ENCODE measurements around the gene BRAF.
"Not testable (repeated sequence)": the region's sequence is repeated elsewhere in the genome, so short reads cannot be mapped to it uniquely, and the experiment has no call there.

The BRAF gene

GRCh38 chr7:140681766-140682165, 243.0 kb downstream of the BRAF start:
- peaks cover 60% of the 10 kb centered on the region for H3K36me3 Mint-ChIP-seq
- H3K9me3 Mint-ChIP-seq = no peaks in the 10 kb centered on the region
- DNase-seq (ENCODE audit: low spot score in 2 of 2) (no peak), ATAC-seq (no peak)
- H3K27ac Mint-ChIP-seq = no peak overlapping the region
- no peak overlapping the region for H3K4me3 Mint-ChIP-seq
- H3K4me1 Mint-ChIP-seq = peaks cover 12% of the 10 kb centered on the region

GRCh38 chr7:140680886-140681285, 243.8 kb downstream of the BRAF start:
- H3K36me3 Mint-ChIP-seq = peaks cover 52% of the 10 kb centered on the region

GRCh38 chr7:140679186-140679585, 245.5 kb downstream of the BRAF start:
- H3K36me3 Mint-ChIP-seq = peaks cover 47% of the 10 kb centered on the region

More at GRCh38 chr7:140680886-140681285, 243.8 kb downstream of the BRAF start:
- Mint-ChIP-seq H3K4me3 (no peak overlapping the region), H3K9me3 (no peaks in the 10 kb centered on the region), H3K27ac (no peak overlapping the region), H3K4me1 (peaks cover 12% of the 10 kb centered on the region)
- DNase-seq (ENCODE audit: low spot score in 2 of 2) (no peak), ATAC-seq (no peak)

GRCh38 chr7:140678816-140679130, 246.0 kb downstream of the BRAF start:
- Mint-ChIP-seq H3K36me3 (peaks cover 44% of the 10 kb centered on the region), H3K4me3 (no peak overlapping the region), H3K4me1 (peaks cover 29% of the 10 kb centered on the region), H3K9me3 (no peaks in the 10 kb centered on the region), H3K27ac (no peak overlapping the region)
- no peak for ATAC-seq
- DNase-seq (ENCODE audit: low spot score in 2 of 2) = no peak

More at GRCh38 chr7:140679186-140679585, 245.5 kb downstream of the BRAF start:
- DNase-seq (ENCODE audit: low spot score in 2 of 2) (no peak), ATAC-seq (no peak)
- H3K27ac Mint-ChIP-seq = peak overlapping the region; percentile 8
- H3K4me1 Mint-ChIP-seq = peaks cover 25% of the 10 kb centered on the region
- H3K9me3 Mint-ChIP-seq = no peaks in the 10 kb centered on the region
- no peak overlapping the region for H3K4me3 Mint-ChIP-seq

- peaks cover 33% of the 10 kb centered on the region for H3K4me1 Mint-ChIP-seq
- no peak for ATAC-seq
- H3K27ac Mint-ChIP-seq = no peak overlapping the region
- no peak for DNase-seq (ENCODE audit: low spot score in 2 of 2)
- peaks cover 49% of the 10 kb centered on the region for H3K36me3 Mint-ChIP-seq
- no peaks in the 10 kb centered on the region for H3K9me3 Mint-ChIP-seq
- no peak overlapping the region for H3K4me3 Mint-ChIP-seq
These were observed 246.5 kb downstream of the BRAF start for GRCh38 chr7:140678081-140678815.

- no peak overlapping the region for H3K27ac Mint-ChIP-seq
- no peaks in the 10 kb centered on the region for H3K9me3 Mint-ChIP-seq
- no peak for DNase-seq (ENCODE audit: low spot score in 2 of 2)
- H3K4me3 Mint-ChIP-seq = no peak overlapping the region
- peaks cover 47% of the 10 kb centered on the region for H3K36me3 Mint-ChIP-seq
- no peak for ATAC-seq
- H3K4me1 Mint-ChIP-seq = peaks cover 33% of the 10 kb centered on the region
These were observed 247.2 kb downstream of the BRAF start for GRCh38 chr7:140677496-140677895.

GRCh38 chr7:140676956-140677355, 247.8 kb downstream of the BRAF start:
- H3K9me3 Mint-ChIP-seq; DNase-seq (ENCODE audit: low spot score in 2 of 2); H3K4me3 Mint-ChIP-seq; H3K27ac Mint-ChIP-seq; ATAC-seq: not testable (repeated sequence)
- peaks cover 33% of the 10 kb centered on the region for H3K4me1 Mint-ChIP-seq
- H3K36me3 Mint-ChIP-seq = peaks cover 42% of the 10 kb centered on the region

GRCh38 chr7:140676306-140676705, 248.4 kb downstream of the BRAF start:
- Mint-ChIP-seq H3K9me3 (no peaks in the 10 kb centered on the region), H3K27ac (no peak overlapping the region), H3K36me3 (peaks cover 36% of the 10 kb centered on the region), H3K4me3 (no peak overlapping the region), H3K4me1 (peaks cover 33% of the 10 kb centered on the region)
- DNase-seq (ENCODE audit: low spot score in 2 of 2) (no peak), ATAC-seq (no peak)

- Mint-ChIP-seq H3K27ac (no peak overlapping the region), H3K4me1 (peaks cover 33% of the 10 kb centered on the region), H3K9me3 (no peaks in the 10 kb centered on the region), H3K36me3 (peaks cover 30% of the 10 kb centered on the region), H3K4me3 (no peak overlapping the region)
- ATAC-seq = no peak
- DNase-seq (ENCODE audit: low spot score in 2 of 2) = no peak
These were observed 249.0 kb downstream of the BRAF start for GRCh38 chr7:140675726-140676125.

- DNase-seq (ENCODE audit: low spot score in 2 of 2) (no peak), ATAC-seq (no peak)
- no peak overlapping the region for H3K27ac Mint-ChIP-seq
- H3K4me3 Mint-ChIP-seq = peak overlapping the region; percentile 86
- no peaks in the 10 kb centered on the region for H3K9me3 Mint-ChIP-seq
- H3K36me3 Mint-ChIP-seq = peaks cover 23% of the 10 kb centered on the region
- peaks cover 33% of the 10 kb centered on the region for H3K4me1 Mint-ChIP-seq
These were observed 249.6 kb downstream of the BRAF start for GRCh38 chr7:140674899-140675701.

- H3K27ac Mint-ChIP-seq = peak overlapping the region; percentile 84
- H3K4me1 Mint-ChIP-seq = peaks cover 33% of the 10 kb centered on the region
- no peaks in the 10 kb centered on the region for H3K9me3 Mint-ChIP-seq
- peaks cover 16% of the 10 kb centered on the region for H3K36me3 Mint-ChIP-seq
- H3K4me3 Mint-ChIP-seq = peak overlapping the region; percentile 86
- ATAC-seq (no peak), DNase-seq (ENCODE audit: low spot score in 2 of 2) (no peak)
These were observed 250.4 kb downstream of the BRAF start for GRCh38 chr7:140674356-140674800.

GRCh38 chr7:140673774-140674155, 251.0 kb downstream of the BRAF start:
- no peaks in the 10 kb centered on the region for H3K9me3 Mint-ChIP-seq

GRCh38 chr7:140673063-140673773, 251.5 kb downstream of the BRAF start:
- ATAC-seq (peak; percentile 85), DNase-seq (ENCODE audit: low spot score in 2 of 2) (peak; percentile 54 to 84)
- Mint-ChIP-seq H3K9me3 (no peaks in the 10 kb centered on the region), H3K4me1 (peaks cover 29% of the 10 kb centered on the region), H3K27ac (peak overlapping the region; percentile 84), H3K4me3 (peak overlapping the region; percentile 86), H3K36me3 (peaks cover 5% of the 10 kb centered on the region)

More at GRCh38 chr7:140673774-140674155, 251.0 kb downstream of the BRAF start:
- Mint-ChIP-seq H3K4me3 (peak overlapping the region; percentile 86), H3K27ac (peak overlapping the region; percentile 84), H3K4me1 (peaks cover 33% of the 10 kb centered on the region), H3K36me3 (peaks cover 10% of the 10 kb centered on the region)
- DNase-seq (ENCODE audit: low spot score in 2 of 2) = no peak
- no peak for ATAC-seq

- peaks cover 5% of the 10 kb centered on the region for H3K36me3 Mint-ChIP-seq
- no peaks in the 10 kb centered on the region for H3K9me3 Mint-ChIP-seq
These were observed 252.2 kb downstream of the BRAF start, which contains the start of gene ADCK2 for GRCh38 chr7:140672382-140673062. Gene ADCK2 (plus strand): TSS chr7:140672945. CDS start chr7:140673331, 386 bp downstream.

GRCh38 chr7:140671966-140672365, 252.8 kb downstream of the BRAF start:
- Mint-ChIP-seq H3K9me3 (no peaks in the 10 kb centered on the region), H3K36me3 (peaks cover 5% of the 10 kb centered on the region), H3K27ac (peak overlapping the region; percentile 48), H3K4me1 (peaks cover 21% of the 10 kb centered on the region), H3K4me3 (peak overlapping the region; percentile 86)
- ATAC-seq (no peak), DNase-seq (ENCODE audit: low spot score in 2 of 2) (no peak)

More at GRCh38 chr7:140672382-140673062, 252.2 kb downstream of the BRAF start, which contains the start of gene ADCK2:
- Mint-ChIP-seq H3K4me3 (peak within 1 kb of the TSS; percentile 86), H3K27ac (peak within 1 kb of the TSS; percentile 84), H3K4me1 (peaks cover 22% of the 10 kb centered on the region)
- peak; percentile 82 for ATAC-seq
- no peak for DNase-seq (ENCODE audit: low spot score in 2 of 2)
